Neural cell (in vitro differentiated cells): ENCODE data around the gene DCBLD2.

Experiments used
- CTCF ChIP-seq: fragments of 450-650 bp; IDR thresholded peaks from 2 replicates; pipeline ENCODE4 v1.5.1; 2014; ENCODE audit warnings: antibody characterized with exemption, mild to moderate bottlenecking, moderate library complexity; ENCODE audit not compliant: poor library complexity, severe bottlenecking
- EP300 ChIP-seq: fragments of 450-650 bp; conservative IDR thresholded peaks from 2 replicates; pipeline ENCODE4 v1.6.1; 2014; ENCODE audit warnings: antibody characterized with exemption, mild to moderate bottlenecking, moderate library complexity; ENCODE audit not compliant: poor library complexity, severe bottlenecking
- EZH2 ChIP-seq: fragments of 200-600, 300-800 bp; shearing (Covaris generic), sonication (generic); IDR thresholded peaks from 2 replicates; pipeline ENCODE4 v1.6.1; 2014; ENCODE audit warnings: antibody characterized with exemption, low read length, borderline replicate concordance, mild to moderate bottlenecking; ENCODE audit not compliant: insufficient read depth, poor library complexity, severe bottlenecking
- POLR2AphosphoS5 ChIP-seq: IDR thresholded peaks from 2 replicates; pipeline ENCODE4 v1.6.1; 2012
- RAD21 ChIP-seq: fragments of 450-650 bp; conservative IDR thresholded peaks from 2 replicates; pipeline ENCODE4 v1.6.1; 2014; ENCODE audit warnings: antibody characterized with exemption, mild to moderate bottlenecking, moderate library complexity
- TAF1 ChIP-seq: IDR thresholded peaks from 2 replicates; pipeline ENCODE4 v1.6.1; 2012; ENCODE audit warnings: low read depth

GRCh38 chr3:98787181-98787580 is 114.3 kb downstream of the DCBLD2 start:
- no peak for TF ChIP-seq CTCF
- TF ChIP-seq POLR2AphosphoS5: no peak
- no peak for TF ChIP-seq EZH2
- no peak for TF ChIP-seq RAD21
- no peak for TF ChIP-seq EP300
- TF ChIP-seq TAF1: no peak
